Thoracic aorta (tissue), 2 donors: Measurements from ENCODE around the gene FLII. TPM values are rescaled to one million over a fixed set of nuclear protein-coding genes. Genes with fewer than 3 reads are reported as not detected.

Source experiments
- ATAC-seq: fragments of 150-250 bp; one replicate; pipeline ENCODE4 v1.8.0; 2017; ENCODE audit warnings: low read depth; ENCODE audit not compliant: insufficient number of reproducible peaks, low FRiP score
- DNase-seq: peaks from one replicate; pipeline ENCODE4 v3.0.0-alpha.2; 2020; ENCODE audit warnings: low spot score
- H3K27ac ChIP-seq, 2 donors: fragments of 200-600 bp; sonication (generic); 1 replicate in 1 of 2; 2 replicates in 1 of 2; pipeline ENCODE4 v1.5.1; 2016; ENCODE audit warnings: mild to moderate bottlenecking in 2 of 2, moderate library complexity in 2 of 2
- H3K27me3 ChIP-seq: fragments of 200-600 bp; sonication (generic); replicated peaks from 2 replicates; pipeline ENCODE4 v1.6.0; 2016; ENCODE audit warnings: mild to moderate bottlenecking; ENCODE audit not compliant: insufficient read depth
- H3K36me3 ChIP-seq: fragments of 200-600 bp; sonication (generic); one replicate; pipeline ENCODE4 v1.5.1; 2016
- H3K4me1 ChIP-seq, 2 donors: fragments of 200-600 bp; sonication (generic); 1 replicate in 1 of 2; 2 replicates in 1 of 2; pipeline versions ENCODE4 v1.5.1 to v1.6.0; 2016; ENCODE audit warnings: low read depth in 2 of 2, mild to moderate bottlenecking in 1 of 2; ENCODE audit not compliant: control insufficient read depth in 1 of 2
- H3K4me3 ChIP-seq: fragments of 200-600 bp; sonication (generic); 2 replicates; pipeline ENCODE4 v1.5.1; 2016; ENCODE audit warnings: mild to moderate bottlenecking
- H3K9me3 ChIP-seq: fragments of 200-600 bp; sonication (generic); 2 replicates; pipeline ENCODE4 v1.5.1; 2016
- total RNA-seq, 2 donors: library from RNA; depleted of rRNA; stranded (reverse); fragments of >200 nt; gene quantifications; one replicate each; pipeline versions ENCODE4 v1.1.0 to v1.2.3, GENCODE V29; 2016
- TF ChIP-seq, protein P1 (sequence below): fragments of 200-600 bp; sonication (generic); IDR thresholded peaks from one replicate; pipeline ENCODE4 v1.5.1; 2019; ENCODE audit warnings: antibody characterized with exemption

FLII gene
- total RNA-seq, 2 donors from 2014 or later = 309 to 312 TPM

DNA sequence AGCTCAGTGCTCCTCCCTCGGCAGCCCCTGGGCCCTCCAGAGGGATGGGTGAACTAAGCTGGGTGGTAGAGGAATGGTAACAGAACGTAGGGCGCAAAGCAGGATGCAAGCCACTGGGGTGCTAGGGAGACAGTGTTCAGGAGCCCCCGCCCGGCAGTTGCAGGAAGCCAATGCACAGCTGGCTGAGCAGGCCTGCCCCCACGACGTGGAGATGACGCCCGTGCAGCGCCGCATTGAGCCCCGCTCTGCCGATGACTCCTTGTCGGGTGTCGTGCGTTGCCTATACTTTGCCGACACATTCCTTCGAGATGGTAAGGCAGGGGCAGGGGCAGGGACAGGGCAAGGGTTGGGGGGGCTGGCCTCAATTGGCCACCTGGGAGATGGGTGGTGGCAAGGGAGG, 20.2 kb downstream of the FLII start:
- peaks cover 0 to 6% of the 10 kb centered on the region in 2 donors for H3K4me1 ChIP-seq
- no peaks in the 10 kb centered on the region for H3K9me3 ChIP-seq
- TF ChIP-seq, protein P1, sequence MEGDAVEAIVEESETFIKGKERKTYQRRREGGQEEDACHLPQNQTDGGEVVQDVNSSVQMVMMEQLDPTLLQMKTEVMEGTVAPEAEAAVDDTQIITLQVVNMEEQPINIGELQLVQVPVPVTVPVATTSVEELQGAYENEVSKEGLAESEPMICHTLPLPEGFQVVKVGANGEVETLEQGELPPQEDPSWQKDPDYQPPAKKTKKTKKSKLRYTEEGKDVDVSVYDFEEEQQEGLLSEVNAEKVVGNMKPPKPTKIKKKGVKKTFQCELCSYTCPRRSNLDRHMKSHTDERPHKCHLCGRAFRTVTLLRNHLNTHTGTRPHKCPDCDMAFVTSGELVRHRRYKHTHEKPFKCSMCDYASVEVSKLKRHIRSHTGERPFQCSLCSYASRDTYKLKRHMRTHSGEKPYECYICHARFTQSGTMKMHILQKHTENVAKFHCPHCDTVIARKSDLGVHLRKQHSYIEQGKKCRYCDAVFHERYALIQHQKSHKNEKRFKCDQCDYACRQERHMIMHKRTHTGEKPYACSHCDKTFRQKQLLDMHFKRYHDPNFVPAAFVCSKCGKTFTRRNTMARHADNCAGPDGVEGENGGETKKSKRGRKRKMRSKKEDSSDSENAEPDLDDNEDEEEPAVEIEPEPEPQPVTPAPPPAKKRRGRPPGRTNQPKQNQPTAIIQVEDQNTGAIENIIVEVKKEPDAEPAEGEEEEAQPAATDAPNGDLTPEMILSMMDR = no peak
- peaks cover 34% of the 10 kb centered on the region for H3K36me3 ChIP-seq
- ATAC-seq (no peak), DNase-seq (no peak)
- no peaks in the 10 kb centered on the region for H3K27me3 ChIP-seq
- no peak overlapping the region for H3K27ac ChIP-seq
- no peak overlapping the region for H3K4me3 ChIP-seq

DNA sequence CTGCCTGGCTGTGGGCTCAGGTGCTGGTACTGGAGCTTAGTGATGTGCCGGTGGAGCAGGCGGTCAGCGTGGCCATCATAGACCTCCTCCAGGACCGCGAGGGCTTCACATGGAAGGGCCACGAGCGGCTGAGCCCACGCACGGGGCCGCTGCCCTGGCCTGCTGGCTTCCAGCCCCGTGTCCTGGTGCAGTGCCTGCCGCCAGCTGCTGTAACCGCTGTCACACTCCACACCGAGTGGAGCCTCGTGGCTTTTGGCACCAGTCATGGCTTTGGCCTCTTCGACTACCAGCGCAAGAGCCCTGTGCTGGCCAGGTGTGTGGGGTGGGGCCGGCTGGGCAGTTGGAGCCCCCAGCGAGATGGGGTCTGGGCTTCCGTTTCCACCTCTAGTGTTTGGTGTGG, 21.1 kb downstream of the FLII start:
- DNase-seq (no peak), ATAC-seq (no peak)
- TF ChIP-seq, protein P1 = no peak
- peaks cover 0 to 6% of the 10 kb centered on the region in 2 donors for H3K4me1 ChIP-seq
- peaks cover 39% of the 10 kb centered on the region for H3K36me3 ChIP-seq
- no peak overlapping the region for H3K4me3 ChIP-seq
- no peaks in the 10 kb centered on the region for H3K27me3 ChIP-seq
- H3K9me3 ChIP-seq = no peaks in the 10 kb centered on the region
- H3K27ac ChIP-seq = no peak overlapping the region

DNA sequence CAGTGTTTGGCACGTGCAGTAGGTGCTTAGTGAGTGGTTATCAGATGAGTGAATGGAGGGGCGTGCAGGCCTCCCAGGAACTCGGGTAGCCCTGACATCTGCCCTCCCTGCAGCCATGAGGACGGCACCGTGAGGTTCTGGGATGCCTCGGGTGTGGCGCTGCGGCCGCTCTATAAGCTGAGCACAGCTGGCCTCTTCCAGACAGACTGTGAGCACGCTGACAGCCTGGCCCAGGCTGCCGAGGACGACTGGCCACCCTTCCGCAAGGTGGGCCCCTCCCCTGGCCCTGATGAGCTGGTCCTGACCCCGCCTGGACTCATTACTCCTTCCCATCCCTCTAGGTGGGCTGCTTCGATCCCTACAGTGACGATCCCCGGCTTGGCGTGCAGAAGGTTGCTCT, 22.0 kb downstream of the FLII start:
- no peak overlapping the region for H3K4me3 ChIP-seq
- H3K27ac ChIP-seq = no peak overlapping the region
- H3K36me3 ChIP-seq = peaks cover 33% of the 10 kb centered on the region
- ATAC-seq (no peak), DNase-seq (no peak)
- H3K4me1 ChIP-seq = peaks cover 0 to 6% of the 10 kb centered on the region in 2 donors
- TF ChIP-seq, protein P1 = no peak
- no peaks in the 10 kb centered on the region for H3K9me3 ChIP-seq
- H3K27me3 ChIP-seq = no peaks in the 10 kb centered on the region

DNA sequence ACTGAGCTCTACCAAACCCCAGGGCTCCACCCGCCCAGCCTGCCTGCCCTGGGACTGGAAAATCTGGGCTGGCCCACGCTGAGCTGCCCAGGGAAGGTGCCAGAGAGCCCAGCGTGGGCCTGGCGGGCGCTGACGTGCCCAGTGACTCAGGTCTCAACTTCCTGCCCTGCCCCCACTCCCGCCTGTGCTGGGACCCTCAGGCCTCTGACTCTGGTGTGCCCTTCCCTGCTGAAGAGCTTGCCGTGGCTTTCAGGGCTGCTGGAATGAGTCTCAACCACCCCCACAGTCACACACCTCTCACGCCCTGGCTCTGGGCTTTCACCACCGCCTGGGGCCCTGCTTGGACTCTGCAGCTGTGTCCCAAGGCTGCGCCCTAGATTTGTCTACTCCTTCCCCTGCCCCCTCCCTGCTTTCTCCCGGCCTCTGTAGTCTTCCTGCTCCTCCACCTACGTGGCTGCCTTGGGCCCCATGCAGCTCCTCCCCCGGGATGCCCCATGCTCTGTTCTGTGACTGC, 22.7 kb downstream of the FLII start:
- ATAC-seq = peak; percentile 53
- Histone ChIP-seq H3K27ac (peak overlapping the region; percentile 23 to 74), H3K27me3 (no peaks in the 10 kb centered on the region)

DNA sequence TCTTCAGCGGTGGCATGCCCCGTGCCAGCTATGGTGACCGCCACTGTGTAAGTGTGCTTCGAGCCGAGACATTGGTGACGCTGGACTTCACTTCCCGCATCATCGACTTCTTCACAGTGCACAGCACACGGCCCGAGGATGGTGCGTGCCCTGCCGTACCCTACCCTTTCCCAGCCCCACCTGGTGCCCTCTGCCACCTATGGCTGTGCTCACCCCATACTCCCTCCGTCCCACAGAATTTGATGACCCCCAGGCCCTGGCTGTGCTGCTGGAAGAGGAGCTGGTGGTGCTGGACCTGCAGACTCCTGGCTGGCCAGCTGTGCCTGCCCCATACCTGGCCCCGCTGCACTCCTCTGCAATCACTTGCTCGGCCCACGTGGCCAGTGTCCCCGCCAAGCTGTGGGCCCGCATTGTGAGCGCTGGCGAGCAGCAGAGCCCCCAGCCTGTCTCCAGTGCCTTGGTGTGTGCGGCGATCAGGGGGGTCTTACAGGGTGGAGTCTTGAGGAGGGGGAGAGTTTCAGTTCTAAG, 23.6 kb downstream of the FLII start:
- Histone ChIP-seq H3K4me3 (no peak overlapping the region), H3K9me3 (no peaks in the 10 kb centered on the region), H3K4me1 (peaks cover 0 to 6% of the 10 kb centered on the region in 2 donors), H3K27ac (peak overlapping the region in 1 of 2 donors; percentile 74), H3K36me3 (peaks cover 30% of the 10 kb centered on the region), H3K27me3 (no peaks in the 10 kb centered on the region)
- TF ChIP-seq, protein P1 = no peak
- ATAC-seq (no peak), DNase-seq (no peak)

More for the DNA sequence above, 22.7 kb downstream of the FLII start:
- H3K36me3 ChIP-seq = peaks cover 30% of the 10 kb centered on the region
- TF ChIP-seq, protein P1 = no peak
- no peak overlapping the region for H3K4me3 ChIP-seq
- no peak for DNase-seq
- no peaks in the 10 kb centered on the region for H3K9me3 ChIP-seq
- peaks cover 0 to 6% of the 10 kb centered on the region in 2 donors for H3K4me1 ChIP-seq
